B cell (primary cell): Measurements from ENCODE around the gene S100A4. TPM values are rescaled to one million over a fixed set of nuclear protein-coding genes. Genes with fewer than 3 reads are reported as not detected.

ENCODE experiments used
- ATAC-seq: fragments of 200-7000 bp; cut with Tn5 transposase; one replicate; pipeline ENCODE4 v1.10.0; 2021; ENCODE audit warnings: low read depth, mild to moderate bottlenecking, moderate number of reproducible peaks, moderate library complexity
- CTCF ChIA-PET: fragments of 350-600 bp; sonication (Branson Sonifier 250); formaldehyde crosslinking; loops from one replicate; lab custom pipeline; 2021; ENCODE audit warnings: antibody characterized with exemption, inconsistent platforms; lab: Charles Lee
- POLR2A ChIA-PET: fragments of 350-600 bp; sonication (Branson Sonifier 250); formaldehyde crosslinking; loops from one replicate; lab custom pipeline; 2021; ENCODE audit warnings: antibody characterized with exemption; lab: Charles Lee
- DNase-seq: peaks from one replicate; pipeline ENCODE4 v3.0.0; 2013
- H2AFZ ChIP-seq: 2 replicates; pipeline ENCODE4 v1.6.1; 2012; ENCODE audit warnings: mild to moderate bottlenecking, low read depth, low read length; ENCODE audit not compliant: insufficient read depth, poor library complexity, severe bottlenecking
- H3K27ac ChIP-seq, 2 donors: 1 replicate in 1 of 2; 2 replicates in 1 of 2; pipeline ENCODE4 v1.5.1; 2012 to 2013; ENCODE audit warnings: low read length in 2 of 2, mild to moderate bottlenecking in 2 of 2, moderate library complexity in 1 of 2
- H3K27me3 ChIP-seq, 4 experiments: fragments of 200-600 bp in 1 of 4; sonication (generic) in 1 of 4; replicated peaks in 1 of 4; 1 replicate in 2 of 4; 2 replicates in 2 of 4; pipeline versions ENCODE4 v1.6.1 to v1.7.0; 2013 to 2016; ENCODE audit warnings: low read length in 3 of 4, mild to moderate bottlenecking in 2 of 4, mixed read lengths in 1 of 4, moderate library complexity in 1 of 4; ENCODE audit not compliant: insufficient read depth in 4 of 4, control insufficient read depth in 3 of 4; ENCODE audit errors: control extremely low read depth in 1 of 4
- H3K36me3 ChIP-seq, 2 experiments: replicated peaks in 1 of 2; 1 replicate in 1 of 2; 2 replicates in 1 of 2; pipeline versions ENCODE4 v1.6.1 to v1.7.1; 2013; ENCODE audit warnings: low read length in 1 of 2; ENCODE audit not compliant: insufficient read depth in 2 of 2, control insufficient read depth in 1 of 2; ENCODE audit errors: control extremely low read depth in 1 of 2, extremely low read depth in 1 of 2
- H3K4me1 ChIP-seq, 2 donors: fragments of 200-600 bp in 1 of 2; sonication (generic) in 1 of 2; 1 replicate in 1 of 2; 2 replicates in 1 of 2; pipeline versions ENCODE4 v1.5.1 to v1.6.1; 2013 to 2017; ENCODE audit warnings: low read length in 2 of 2; ENCODE audit not compliant: control insufficient read depth in 2 of 2, insufficient read depth in 2 of 2
- H3K4me2 ChIP-seq: replicated peaks from 2 replicates; pipeline ENCODE3; 2012; ENCODE audit warnings: mild to moderate bottlenecking, low read depth, low read length; ENCODE audit not compliant: poor library complexity, severe bottlenecking
- H3K4me3 ChIP-seq, 5 experiments: fragments of 200-600 bp in 1 of 5; sonication (generic) in 1 of 5; 1 replicate in 3 of 5; 2 replicates in 2 of 5; pipeline versions ENCODE4 v1.5.1 to v1.7.0; 2011 to 2016; ENCODE audit warnings: low read length in 4 of 5, mild to moderate bottlenecking in 4 of 5, low read depth in 2 of 5, control low read depth in 1 of 5, moderate library complexity in 1 of 5; ENCODE audit not compliant: insufficient read depth in 1 of 5; ENCODE audit errors: control extremely low read depth in 1 of 5, extremely low read depth in 1 of 5
- H3K79me2 ChIP-seq: fragments of 200-600 bp; sonication (generic); one replicate; pipeline ENCODE4 v1.6.0; 2016; ENCODE audit warnings: low read length; ENCODE audit not compliant: control insufficient read depth, insufficient read depth
- H3K9ac ChIP-seq: fragments of 200-600 bp; sonication (generic); 2 replicates; pipeline ENCODE4 v1.6.1; 2017; ENCODE audit warnings: mild to moderate bottlenecking, low read length, moderate library complexity
- H3K9me3 ChIP-seq, 3 donors: one replicate each; pipeline versions ENCODE4 v1.6.1 to v1.7.1; 2013; ENCODE audit warnings: low read length in 2 of 3; ENCODE audit not compliant: control insufficient read depth in 2 of 3, insufficient read depth in 1 of 3; ENCODE audit errors: control extremely low read depth in 1 of 3
- H4K20me1 ChIP-seq: 2 replicates; pipeline ENCODE4 v1.6.0; 2012; ENCODE audit warnings: mild to moderate bottlenecking, low read length; ENCODE audit not compliant: insufficient read depth, control insufficient read depth, poor library complexity, severe bottlenecking
- H3K27ac Mint-ChIP-seq: one replicate; pipeline ENCODE4 v1.8.0; 2021; ENCODE audit warnings: mixed read lengths
- H3K27me3 Mint-ChIP-seq: one replicate; pipeline ENCODE4 v1.8.0; 2021; ENCODE audit warnings: mixed read lengths
- H3K4me1 Mint-ChIP-seq: one replicate; pipeline ENCODE4 v1.8.0; 2021; ENCODE audit warnings: mixed read lengths
- H3K4me3 Mint-ChIP-seq: one replicate; pipeline ENCODE4 v1.8.0; 2021; ENCODE audit warnings: mixed read lengths
- H3K9me3 Mint-ChIP-seq: one replicate; pipeline ENCODE4 v1.8.0; 2022; ENCODE audit warnings: mixed read lengths; ENCODE audit not compliant: insufficient read depth
- EZH2 ChIP-seq: IDR thresholded peaks from 2 replicates; pipeline ENCODE4 v1.6.1; 2012; ENCODE audit warnings: borderline replicate concordance, low read depth, mild to moderate bottlenecking, moderate library complexity, low read length; ENCODE audit not compliant: insufficient read depth, poor library complexity, severe bottlenecking
- WGBS: methylation state at CpG from one replicate; pipeline ENCODE4 v1.1.5; 2013; ENCODE audit warnings: missing lambda C conversion rate; ENCODE audit not compliant: insufficient coverage; 5-methylcytosine and 5-hydroxymethylcytosine counted together
- intact Hi-C: fragments of 100-400 bp; cut with micrococcal nuclease; formaldehyde crosslinking; loops from one replicate; pipeline ENCODE4 v1.10.0; 2022
- polyA plus RNA-seq: library from polyadenylated mRNA; depleted of rRNA; stranded (reverse); fragments of >200 nt; gene quantifications from 2 replicates; pipeline ENCODE4 v1.2.3, GENCODE V29; 2012
- total RNA-seq, 2 donors: library from RNA; stranded (reverse); fragments of 120-200 nt in 1 of 2; gene quantifications; 1 replicate in 1 of 2; 2 replicates in 1 of 2; pipeline versions ENCODE4 v1.2.3 to v1.2.4, GENCODE V29; 2013 to 2022
- TF ChIP-seq, protein P1 (sequence below): fragments of 200-600 bp; IDR thresholded peaks from one replicate; pipeline ENCODE4 v1.8.0; 2022; ENCODE audit warnings: antibody characterized with exemption, mild to moderate bottlenecking

The S100A4 gene
- total and polyA plus RNA-seq, 2 donors (not counting 1 experiment from before 2014, with no cell fraction given) = 62.7 to 150 TPM

DNA sequence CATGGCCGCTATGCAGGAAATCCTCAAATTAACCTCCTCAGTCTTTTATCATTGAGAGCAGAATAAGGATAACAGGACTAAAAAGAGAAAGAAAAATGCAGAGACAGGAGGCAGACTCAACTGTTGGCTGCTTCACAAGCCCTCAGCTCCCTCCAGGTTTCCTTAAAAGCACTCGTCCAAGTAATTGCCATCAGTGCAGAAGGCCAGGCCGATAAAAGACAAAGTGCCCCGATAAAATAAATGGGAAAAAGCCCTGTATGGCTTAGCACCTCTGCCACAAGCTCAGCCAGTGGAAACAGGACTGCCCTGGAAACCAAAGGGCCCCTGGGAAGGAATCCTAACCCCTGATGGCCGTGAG lies 17.9 kb downstream of the S100A4 start:
- Histone ChIP-seq H3K4me2 (no peak overlapping the region), H2AFZ (no peak overlapping the region), H3K79me2 (no peaks in the 10 kb centered on the region), H3K27ac (no peak overlapping the region), H3K27me3 (peaks cover 0 to 2% (median 0%) of the 10 kb centered on the region in 4 experiments), H3K36me3 (no peaks in the 10 kb centered on the region), H4K20me1 (no peaks in the 10 kb centered on the region), H3K4me1 (peaks cover 6 to 7% of the 10 kb centered on the region in 2 donors), H3K9ac (no peak overlapping the region), H3K9me3 (no peaks in the 10 kb centered on the region), H3K4me3 (no peak overlapping the region)
- Mint-ChIP-seq H3K4me1 (peaks cover 6% of the 10 kb centered on the region), H3K27me3 (peaks cover 1% of the 10 kb centered on the region), H3K27ac (no peak overlapping the region), H3K9me3 (no peaks in the 10 kb centered on the region), H3K4me3 (no peak overlapping the region)
- DNase-seq (no peak), ATAC-seq (no peak)
- CTCF ChIA-PET = interaction anchor here (0.6 kb wide), 1 partner anchor 41 kb away, joined by 3 read pairs; no protein-coding TSS in a partner anchor
- TF ChIP-seq EZH2 = no peak
- TF ChIP-seq, protein P1, sequence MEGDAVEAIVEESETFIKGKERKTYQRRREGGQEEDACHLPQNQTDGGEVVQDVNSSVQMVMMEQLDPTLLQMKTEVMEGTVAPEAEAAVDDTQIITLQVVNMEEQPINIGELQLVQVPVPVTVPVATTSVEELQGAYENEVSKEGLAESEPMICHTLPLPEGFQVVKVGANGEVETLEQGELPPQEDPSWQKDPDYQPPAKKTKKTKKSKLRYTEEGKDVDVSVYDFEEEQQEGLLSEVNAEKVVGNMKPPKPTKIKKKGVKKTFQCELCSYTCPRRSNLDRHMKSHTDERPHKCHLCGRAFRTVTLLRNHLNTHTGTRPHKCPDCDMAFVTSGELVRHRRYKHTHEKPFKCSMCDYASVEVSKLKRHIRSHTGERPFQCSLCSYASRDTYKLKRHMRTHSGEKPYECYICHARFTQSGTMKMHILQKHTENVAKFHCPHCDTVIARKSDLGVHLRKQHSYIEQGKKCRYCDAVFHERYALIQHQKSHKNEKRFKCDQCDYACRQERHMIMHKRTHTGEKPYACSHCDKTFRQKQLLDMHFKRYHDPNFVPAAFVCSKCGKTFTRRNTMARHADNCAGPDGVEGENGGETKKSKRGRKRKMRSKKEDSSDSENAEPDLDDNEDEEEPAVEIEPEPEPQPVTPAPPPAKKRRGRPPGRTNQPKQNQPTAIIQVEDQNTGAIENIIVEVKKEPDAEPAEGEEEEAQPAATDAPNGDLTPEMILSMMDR = no peak
- intact Hi-C loops = no loop called here
- POLR2A ChIA-PET = no interaction called here
- 100% methylated on average over 1 of the region's 5 CpGs for WGBS

GRCh38 chr1:153527023-153527682 lies 18.5 kb downstream of the S100A4 start:
- WGBS = 90% methylated on average over 7 of the region's 8 CpGs
- Mint-ChIP-seq H3K27ac (no peak overlapping the region), H3K4me1 (peaks cover 1% of the 10 kb centered on the region), H3K27me3 (peaks cover 4% of the 10 kb centered on the region), H3K9me3 (no peaks in the 10 kb centered on the region), H3K4me3 (no peak overlapping the region)
- H3K4me3 ChIP-seq = no peak overlapping the region
- peaks cover 1 to 2% of the 10 kb centered on the region in 2 donors for H3K4me1 ChIP-seq
- H3K4me2 ChIP-seq = no peak overlapping the region
- ChIA-PET CTCF (interaction anchor here (3.2 kb wide), 1 partner anchor 46 kb away, joined by 11 read pairs; no protein-coding TSS in a partner anchor), POLR2A (no interaction called here)
- H3K27me3 ChIP-seq = peaks cover 0 to 2% (median 0%) of the 10 kb centered on the region in 4 experiments
- no peak overlapping the region for H2AFZ ChIP-seq
- no peaks in the 10 kb centered on the region for H3K9me3 ChIP-seq
- intact Hi-C loops = no loop called here
- no peak overlapping the region for H3K27ac ChIP-seq
- no peaks in the 10 kb centered on the region for H3K36me3 ChIP-seq
- TF ChIP-seq EZH2 = no peak
- TF ChIP-seq, protein P1 = no peak
- no peaks in the 10 kb centered on the region for H3K79me2 ChIP-seq
- H3K9ac ChIP-seq = no peak overlapping the region
- DNase-seq (no peak), ATAC-seq (no peak)
- no peaks in the 10 kb centered on the region for H4K20me1 ChIP-seq
